Sigmoid colon (tissue), 4 donors: ENCODE results near the gene ZFYVE28.

Source experiments
- CTCF ChIP-seq, 4 experiments: fragments of 450-650 bp in 3 of 4; fragments of 200-600 bp in 1 of 4; IDR thresholded peaks; one replicate each; pipeline ENCODE4 v1.5.1; 2016 to 2019; ENCODE audit warnings: antibody characterized with exemption in 4 of 4, mild to moderate bottlenecking in 3 of 4, moderate library complexity in 2 of 4
- POLR2A ChIP-seq, 2 donors: fragments of 450-650 bp; IDR thresholded peaks; one replicate each; pipeline ENCODE4 v1.6.1; 2016; ENCODE audit warnings: antibody characterized with exemption in 2 of 2, mild to moderate bottlenecking in 2 of 2, moderate library complexity in 2 of 2
- POLR2AphosphoS5 ChIP-seq, 4 donors: sonication (generic); formaldehyde crosslinking; IDR thresholded peaks; one replicate each; pipeline ENCODE4 v1.6.1; 2017; ENCODE audit warnings: antibody characterized with exemption in 4 of 4

- TF ChIP-seq CTCF (IDR thresholded peaks at IDR 0.05), result no peak
- no peak for TF ChIP-seq POLR2A (IDR thresholded peaks at IDR 0.05)
- no peak for TF ChIP-seq POLR2AphosphoS5 (IDR thresholded peaks at IDR 0.05)
Observed at GRCh38 chr4:2442175-2442993, 23.9 kb upstream of the ZFYVE28 start.
